ENCODE measurements around the gene MYH13.
"Not testable (repeated sequence)": the region's sequence is repeated elsewhere in the genome, so short reads cannot be mapped to it uniquely, and the experiment has no call there.

Gene MYH13

DNA sequence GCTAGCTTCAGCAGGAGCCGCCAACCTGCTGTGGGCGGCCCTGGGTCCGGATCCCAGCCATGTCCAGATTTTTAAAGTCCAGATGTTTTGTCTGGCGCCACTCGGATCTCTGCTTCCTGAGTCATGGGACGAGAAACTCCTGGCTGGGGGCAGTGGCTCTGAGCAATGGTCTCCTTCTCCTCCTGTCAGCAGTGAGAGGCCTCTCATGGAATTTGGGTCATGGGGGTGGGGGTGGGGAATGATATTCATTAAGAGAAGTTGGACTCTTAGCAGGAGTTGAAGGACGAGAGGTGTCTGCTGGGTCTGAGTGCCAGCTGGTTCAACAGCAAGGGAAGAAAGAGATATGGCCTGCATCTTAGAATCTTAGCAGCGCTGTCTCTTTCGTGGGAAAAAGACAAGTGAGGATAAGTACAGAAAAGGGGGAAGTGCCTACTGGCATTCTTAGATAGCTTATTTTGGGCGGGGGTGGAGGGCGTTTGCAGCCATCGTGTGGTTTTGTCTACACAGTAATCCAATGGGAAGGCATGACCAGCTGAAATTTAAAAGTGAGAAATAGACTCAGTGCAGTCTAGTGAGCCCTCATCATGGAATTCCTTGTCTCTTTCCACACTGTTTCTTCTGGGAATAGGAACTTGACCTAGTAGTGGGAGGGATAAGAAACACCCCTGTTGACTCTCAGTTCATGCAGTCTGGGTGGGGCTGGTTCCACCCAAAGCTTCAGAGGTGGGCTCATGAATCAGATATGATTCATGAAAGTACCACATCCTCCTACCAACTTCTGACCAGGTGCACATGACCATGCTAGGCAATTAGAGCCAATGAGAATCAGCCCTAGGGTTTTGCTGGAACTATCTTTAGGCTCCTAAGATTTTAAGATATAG is 80.5 kb downstream of the MYH13 start:
- H3K27me3 ChIP-seq (ENCODE audit: insufficient read depth, poor library complexity, severe bottlenecking), result no peaks in the 10 kb centered on the region
- H3K27ac ChIP-seq (replicated peaks), result no peak overlapping the region
- no peak for DNase-seq (ENCODE audit: low read depth in 1 of 2, low spot score in 1 of 2)
- TF ChIP-seq GABPA (IDR thresholded peaks at IDR 0.05; ENCODE audit: low read depth), result no peak
- TF ChIP-seq, protein P1, sequence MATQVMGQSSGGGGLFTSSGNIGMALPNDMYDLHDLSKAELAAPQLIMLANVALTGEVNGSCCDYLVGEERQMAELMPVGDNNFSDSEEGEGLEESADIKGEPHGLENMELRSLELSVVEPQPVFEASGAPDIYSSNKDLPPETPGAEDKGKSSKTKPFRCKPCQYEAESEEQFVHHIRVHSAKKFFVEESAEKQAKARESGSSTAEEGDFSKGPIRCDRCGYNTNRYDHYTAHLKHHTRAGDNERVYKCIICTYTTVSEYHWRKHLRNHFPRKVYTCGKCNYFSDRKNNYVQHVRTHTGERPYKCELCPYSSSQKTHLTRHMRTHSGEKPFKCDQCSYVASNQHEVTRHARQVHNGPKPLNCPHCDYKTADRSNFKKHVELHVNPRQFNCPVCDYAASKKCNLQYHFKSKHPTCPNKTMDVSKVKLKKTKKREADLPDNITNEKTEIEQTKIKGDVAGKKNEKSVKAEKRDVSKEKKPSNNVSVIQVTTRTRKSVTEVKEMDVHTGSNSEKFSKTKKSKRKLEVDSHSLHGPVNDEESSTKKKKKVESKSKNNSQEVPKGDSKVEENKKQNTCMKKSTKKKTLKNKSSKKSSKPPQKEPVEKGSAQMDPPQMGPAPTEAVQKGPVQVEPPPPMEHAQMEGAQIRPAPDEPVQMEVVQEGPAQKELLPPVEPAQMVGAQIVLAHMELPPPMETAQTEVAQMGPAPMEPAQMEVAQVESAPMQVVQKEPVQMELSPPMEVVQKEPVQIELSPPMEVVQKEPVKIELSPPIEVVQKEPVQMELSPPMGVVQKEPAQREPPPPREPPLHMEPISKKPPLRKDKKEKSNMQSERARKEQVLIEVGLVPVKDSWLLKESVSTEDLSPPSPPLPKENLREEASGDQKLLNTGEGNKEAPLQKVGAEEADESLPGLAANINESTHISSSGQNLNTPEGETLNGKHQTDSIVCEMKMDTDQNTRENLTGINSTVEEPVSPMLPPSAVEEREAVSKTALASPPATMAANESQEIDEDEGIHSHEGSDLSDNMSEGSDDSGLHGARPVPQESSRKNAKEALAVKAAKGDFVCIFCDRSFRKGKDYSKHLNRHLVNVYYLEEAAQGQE (IDR thresholded peaks at IDR 0.05; ENCODE audit: insufficient replicate concordance, low read depth), result no peak
- TF ChIP-seq, protein P2, sequence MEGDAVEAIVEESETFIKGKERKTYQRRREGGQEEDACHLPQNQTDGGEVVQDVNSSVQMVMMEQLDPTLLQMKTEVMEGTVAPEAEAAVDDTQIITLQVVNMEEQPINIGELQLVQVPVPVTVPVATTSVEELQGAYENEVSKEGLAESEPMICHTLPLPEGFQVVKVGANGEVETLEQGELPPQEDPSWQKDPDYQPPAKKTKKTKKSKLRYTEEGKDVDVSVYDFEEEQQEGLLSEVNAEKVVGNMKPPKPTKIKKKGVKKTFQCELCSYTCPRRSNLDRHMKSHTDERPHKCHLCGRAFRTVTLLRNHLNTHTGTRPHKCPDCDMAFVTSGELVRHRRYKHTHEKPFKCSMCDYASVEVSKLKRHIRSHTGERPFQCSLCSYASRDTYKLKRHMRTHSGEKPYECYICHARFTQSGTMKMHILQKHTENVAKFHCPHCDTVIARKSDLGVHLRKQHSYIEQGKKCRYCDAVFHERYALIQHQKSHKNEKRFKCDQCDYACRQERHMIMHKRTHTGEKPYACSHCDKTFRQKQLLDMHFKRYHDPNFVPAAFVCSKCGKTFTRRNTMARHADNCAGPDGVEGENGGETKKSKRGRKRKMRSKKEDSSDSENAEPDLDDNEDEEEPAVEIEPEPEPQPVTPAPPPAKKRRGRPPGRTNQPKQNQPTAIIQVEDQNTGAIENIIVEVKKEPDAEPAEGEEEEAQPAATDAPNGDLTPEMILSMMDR (IDR thresholded peaks at IDR 0.05; ENCODE audit: insufficient read depth, low read length), result no peak
- no peak for TF ChIP-seq POLR2AphosphoS5 (IDR thresholded peaks at IDR 0.05; ENCODE audit: low read depth)
- TF ChIP-seq SPI1 (IDR thresholded peaks at IDR 0.05; ENCODE audit: borderline replicate concordance, low read depth), result no peak
- H3K4me3 ChIP-seq (replicated peaks; ENCODE audit: insufficient read depth, low read length), result no peak overlapping the region

DNA sequence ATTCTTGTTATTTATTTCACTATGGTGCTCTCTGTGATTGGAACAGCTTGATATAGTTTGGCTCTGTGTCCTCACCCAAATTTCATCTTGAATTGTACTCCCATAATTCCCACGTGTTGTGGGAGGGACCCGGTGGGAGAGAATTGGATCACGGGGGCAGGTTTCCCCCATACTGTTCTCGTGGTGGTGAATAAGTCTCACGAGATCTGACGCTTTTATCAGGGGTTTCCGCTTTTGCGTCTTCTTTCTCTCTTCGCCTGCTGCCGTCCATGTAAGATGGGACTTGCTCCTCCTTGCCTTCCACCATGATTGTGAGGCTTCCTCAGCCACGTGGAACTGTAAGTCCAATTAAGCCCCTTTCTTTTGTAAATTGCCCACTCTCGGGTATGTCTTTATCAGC is 81.2 kb downstream of the MYH13 start:
- not testable (repeated sequence) for H3K27ac ChIP-seq (replicated peaks); H3K27me3 ChIP-seq (ENCODE audit: insufficient read depth, poor library complexity, severe bottlenecking); DNase-seq (ENCODE audit: low read depth in 1 of 2, low spot score in 1 of 2); H3K4me3 ChIP-seq (replicated peaks; ENCODE audit: insufficient read depth, low read length)

- Histone ChIP-seq H3K4me3 (replicated peaks; ENCODE audit: insufficient read depth, low read length) (no peak overlapping the region), H3K27me3 (ENCODE audit: insufficient read depth, poor library complexity, severe bottlenecking) (no peaks in the 10 kb centered on the region), H3K27ac (replicated peaks) (no peak overlapping the region)
- TF ChIP-seq, protein P1 (IDR thresholded peaks at IDR 0.05; ENCODE audit: insufficient replicate concordance, low read depth), result no peak
- no peak for DNase-seq (ENCODE audit: low read depth in 1 of 2, low spot score in 1 of 2)
Measured at GRCh38 chr17:10290041-10290440, 82.8 kb downstream of the MYH13 start.

- no peak for DNase-seq (ENCODE audit: low read depth in 1 of 2, low spot score in 1 of 2)
- TF ChIP-seq, protein P1 (IDR thresholded peaks at IDR 0.05; ENCODE audit: insufficient replicate concordance, low read depth), result no peak
- TF ChIP-seq GABPA (IDR thresholded peaks at IDR 0.05; ENCODE audit: low read depth), result no peak
- TF ChIP-seq, protein P2 (IDR thresholded peaks at IDR 0.05; ENCODE audit: insufficient read depth, low read length), result no peak
- Histone ChIP-seq H3K4me3 (replicated peaks; ENCODE audit: insufficient read depth, low read length) (no peak overlapping the region), H3K27ac (replicated peaks) (no peak overlapping the region), H3K27me3 (ENCODE audit: insufficient read depth, poor library complexity, severe bottlenecking) (no peaks in the 10 kb centered on the region)
Measured at GRCh38 chr17:10286324-10286723, 86.5 kb downstream of the MYH13 start.

All from HL-60 (cell line).